Activated T-helper 1 cell treated with anti-CD3 and anti-CD28 coated beads, Interleukin-2, amount 50 U/mL, for 16 hours (primary cell): ENCODE measurements around the gene HDAC7.

ENCODE experiments used
- DNase-seq, 2 donors: peaks; one replicate each; pipeline ENCODE4 v3.0.0-alpha.2; 2020; ENCODE audit warnings: low read depth in 1 of 2, low spot score in 1 of 2

Gene HDAC7

GRCh38 chr12:47734725-47735480, 84.8 kb downstream of the HDAC7 start:
- no peak for DNase-seq

DNA sequence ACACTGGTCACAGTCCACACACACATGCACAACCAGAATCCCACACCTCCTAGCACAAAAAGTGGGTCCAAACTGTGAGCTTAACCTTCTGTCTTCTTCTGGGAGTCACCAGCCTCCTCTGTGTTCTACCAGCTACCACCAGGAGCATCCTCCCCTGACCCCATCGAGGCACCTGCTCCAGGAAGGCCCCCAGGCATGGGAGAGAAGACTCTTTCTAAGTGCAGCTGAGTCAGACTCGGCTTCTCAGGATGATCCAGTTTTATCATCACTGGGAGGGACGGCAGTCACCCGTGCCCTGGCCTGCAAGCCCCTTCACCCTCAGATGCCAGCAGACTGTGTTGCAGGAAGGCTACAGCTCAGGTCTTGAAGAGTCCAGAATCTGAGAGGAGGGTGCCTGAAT, 86.6 kb downstream of the HDAC7 start:
- DNase-seq: no peak
